ENCODE results near the gene CCT2. TPM values are rescaled to one million over a fixed set of nuclear protein-coding genes. Genes with fewer than 3 reads are reported as not detected.

Gene CCT2
- total and polyA plus RNA-seq, 2 of the 8 experiments (the other 6 are each of a cell fraction or from before 2014, with no cell fraction given) = 244 to 419 TPM

- ChIA-PET POLR2A (ENCODE audit: partially characterized antibody) (interaction anchor here (1.0 to 1.3 kb wide), 5 partner anchors 9 to 334 kb away, joined by 3 to 6 read pairs (median 3); partner anchors contain the start of gene CCT2), CTCF (ENCODE audit: partially characterized antibody) (interaction anchor here (1.0 to 1.6 kb wide), 8 partner anchors 9 to 319 kb away, joined by 3 to 5 read pairs (median 4); no protein-coding TSS in a partner anchor)
- Histone ChIP-seq H3K4ac (replicated peaks; ENCODE audit: insufficient read length, low read depth, low read length) (no peak overlapping the region), H3K4me1 (replicated peaks in 1 of 4; ENCODE audit: control insufficient read depth in 3 of 4, insufficient read depth in 4 of 4, low read length in 3 of 4) (no peaks in the 10 kb centered on the region), H2BK15ac (ENCODE audit: low read length) (no peak overlapping the region), H2BK20ac (ENCODE audit: low read length) (no peak overlapping the region), H4K5ac (ENCODE audit: insufficient read length, low read depth, low read length) (no peak overlapping the region), H2BK12ac (ENCODE audit: low read depth, low read length) (no peak overlapping the region), H3K9ac (replicated peaks in 1 of 4; ENCODE audit: extremely low read depth in 1 of 4, low read depth in 3 of 4, low read length in 3 of 4) (no peak overlapping the region), H3K79me2 (ENCODE audit: control insufficient read depth in 1 of 2, insufficient read depth in 2 of 2, low read length in 2 of 2) (no peaks in the 10 kb centered on the region), H3K56ac (replicated peaks; ENCODE audit: insufficient read length, low read depth, low read length) (no peak overlapping the region), H3K9me3 (ENCODE audit: insufficient read depth in 2 of 2, low read depth in 1 of 2, low read length in 1 of 2) (no peaks in the 10 kb centered on the region), H2AFZ (ENCODE audit: low read length) (peak overlapping the region; percentile 15; the same call in 1 of the 2 replicates), H3K18ac (ENCODE audit: extremely low read depth, low read length) (no peak overlapping the region), H3K27me3 (replicated peaks in 1 of 4; ENCODE audit: control insufficient read depth in 3 of 4, extremely low read depth in 1 of 4, insufficient read depth in 3 of 4, low read length in 3 of 4) (no peaks in the 10 kb centered on the region), H2BK120ac (replicated peaks; ENCODE audit: low read depth, low read length) (no peak overlapping the region), H3K79me1 (ENCODE audit: low read depth, low read length) (no peaks in the 10 kb centered on the region), H2BK5ac (ENCODE audit: low read depth, low read length) (no peak overlapping the region), H4K91ac (replicated peaks; ENCODE audit: insufficient read length, low read length) (no peak overlapping the region), H3K14ac (ENCODE audit: insufficient read length) (no peak overlapping the region), H3K23ac (ENCODE audit: insufficient read length) (no peak overlapping the region), H3K4me3 (ENCODE audit: extremely low read depth in 1 of 4, insufficient read depth in 2 of 4, low read depth in 3 of 4, low read length in 4 of 4) (no peak overlapping the region), H3K36me3 (ENCODE audit: control insufficient read depth in 2 of 4, insufficient read depth in 4 of 4, low read length in 3 of 4) (no peaks in the 10 kb centered on the region), H3K4me2 (ENCODE audit: insufficient read depth in 1 of 2, low read depth in 2 of 2, low read length in 2 of 2) (no peak overlapping the region), H3K27ac (ENCODE audit: low read depth, low read length) (no peak overlapping the region), H4K8ac (ENCODE audit: extremely low read depth, insufficient read depth, low read length) (no peak overlapping the region), H4K20me1 (replicated peaks in 1 of 2; ENCODE audit: control insufficient read depth in 1 of 2, insufficient read depth in 2 of 2, low read length in 2 of 2) (no peaks in the 10 kb centered on the region), H2AK5ac (ENCODE audit: low read depth, low read length) (no peak overlapping the region), H3K23me2 (ENCODE audit: low read depth, low read length) (no peaks in the 10 kb centered on the region)
- DNase-seq (ENCODE audit: low read depth in 1 of 2, low spot score in 2 of 2) (no peak), FAIRE-seq (no peak)
- no peak for TF ChIP-seq PHF8 (conservative IDR thresholded peaks at IDR 0.05; ENCODE audit: low read depth, low read length)
- 94% methylated on average over 14 of the region's 15 CpGs; no CpG with 5 or more reads in 1 of the 2 experiments for WGBS, 2 experiments (ENCODE audit: extremely low coverage in 1 of 2, insufficient coverage in 1 of 2, insufficient read length in 1 of 2, insufficient replicate concordance in 2 of 2, low coverage in 1 of 2, low lambda C conversion rate in 2 of 2, missing lambda C conversion rate in 1 of 2)
Observed at GRCh38 chr12:69610126-69610525, 24.9 kb downstream of the CCT2 start.
